ENCODE data around the gene AKAP3.

AKAP3 gene

DNA sequence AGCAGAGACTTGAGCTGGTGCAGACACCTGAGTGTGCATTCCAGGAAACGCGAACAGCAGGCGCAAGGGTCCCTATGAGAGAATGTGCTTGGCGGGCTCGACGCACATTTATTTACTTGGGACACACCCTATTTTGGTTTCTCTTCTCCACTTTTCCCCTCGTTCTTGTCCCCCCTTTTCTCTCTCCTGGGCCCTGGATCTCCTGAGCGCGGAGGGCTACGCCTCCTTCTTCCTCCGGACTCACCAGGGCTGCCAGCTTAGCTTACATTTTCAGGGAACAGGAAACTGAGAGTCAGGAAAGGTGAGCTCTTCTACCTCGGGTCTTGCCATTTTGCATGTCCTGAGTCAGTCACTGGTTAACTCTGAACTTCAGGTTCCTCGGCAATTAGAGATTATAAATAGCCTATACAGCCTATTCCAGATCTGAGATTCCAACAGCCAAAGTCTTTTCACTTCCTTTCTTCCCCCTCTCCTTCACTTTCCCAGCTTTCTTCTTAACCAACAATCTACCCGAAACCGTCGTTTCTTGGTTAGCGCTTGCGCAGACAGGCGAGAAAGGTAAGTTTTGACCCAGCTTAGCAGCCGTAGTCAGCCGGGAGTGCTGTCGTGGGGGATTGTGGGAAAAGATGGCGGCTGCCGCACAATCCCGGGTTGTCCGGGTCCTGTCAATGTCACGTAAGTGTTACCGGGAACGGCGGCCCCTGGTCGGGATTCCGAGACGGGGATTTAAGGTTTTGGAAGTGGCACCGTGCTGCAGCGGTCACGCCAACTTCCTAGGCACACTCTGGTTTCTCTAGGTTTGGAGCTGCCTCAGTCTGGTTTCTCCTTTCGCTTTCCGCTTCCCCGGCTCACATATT lies at the start of gene AKAP3, which contains the start of gene NDUFA9:
Gene AKAP3, minus strand, starts transcription at position 551 of the 857 bp plus-strand sequence. CDS start 10,855 bp downstream, outside the sequence.
Gene NDUFA9, plus strand, starts transcription at position 614 of the 857 bp plus-strand sequence. Its CDS starts 13 bp downstream, at position 627.
- FAIRE-seq: peak; percentile 77

DNA sequence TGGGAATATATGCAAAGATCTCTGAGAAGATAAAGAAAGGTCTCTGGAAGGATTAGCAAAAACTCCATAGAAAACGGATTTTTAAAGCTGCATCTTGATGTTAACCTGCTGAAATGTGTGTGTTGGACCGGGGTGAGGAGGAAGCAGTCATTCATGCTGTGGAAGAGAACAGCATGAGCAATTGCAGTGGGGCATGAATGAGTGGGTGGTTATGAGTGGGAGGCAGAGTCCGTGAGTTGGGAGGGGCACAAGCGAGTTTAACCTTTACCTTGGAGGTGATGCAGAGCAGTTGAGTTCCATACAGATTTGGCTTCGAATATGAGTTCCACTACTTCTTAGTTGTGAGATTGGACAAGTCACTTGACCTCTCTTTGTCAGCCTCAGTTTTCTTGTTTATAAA lies 41.9 kb upstream of the AKAP3 start:
- no peak for FAIRE-seq

DNA sequence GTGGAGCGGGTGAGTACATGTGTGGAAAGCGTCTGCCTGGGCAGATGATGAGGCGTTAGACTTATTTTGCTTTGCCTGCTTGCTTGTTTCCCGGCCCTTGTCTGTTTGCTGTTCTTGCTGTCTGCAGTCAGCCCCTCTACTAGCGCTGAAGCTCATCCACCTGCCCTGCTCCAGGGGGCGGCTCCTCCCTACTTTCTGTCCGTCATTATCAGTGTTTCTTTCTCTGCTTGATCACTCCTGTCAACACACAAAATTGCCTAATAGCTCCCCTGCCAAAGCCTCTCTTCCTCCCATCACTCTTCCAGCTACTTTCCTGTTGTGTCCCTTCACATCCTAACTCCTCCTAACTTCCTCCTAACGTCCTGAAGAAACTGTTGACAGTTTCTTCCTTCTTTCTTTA lies 36.5 kb upstream of the AKAP3 start:
- FAIRE-seq: no peak

DNA sequence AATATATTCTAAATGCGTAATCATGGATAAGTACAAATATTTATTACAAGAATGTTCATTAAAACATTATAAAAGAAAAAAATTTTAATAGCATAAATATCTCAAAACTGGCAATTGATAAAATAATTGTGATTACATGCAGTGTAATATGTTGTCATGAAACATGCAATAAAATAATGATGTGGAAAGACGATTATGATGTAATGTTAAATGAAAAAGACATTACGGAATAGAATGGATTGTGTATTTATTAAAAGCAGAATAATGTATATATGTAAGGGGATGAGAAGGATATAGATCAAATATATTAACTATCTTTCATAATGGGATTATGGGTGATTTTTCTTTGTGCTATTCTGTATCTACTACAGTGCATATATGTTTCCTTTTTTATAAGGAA lies 32.9 kb upstream of the AKAP3 start:
- FAIRE-seq: peak; percentile 29

DNA sequence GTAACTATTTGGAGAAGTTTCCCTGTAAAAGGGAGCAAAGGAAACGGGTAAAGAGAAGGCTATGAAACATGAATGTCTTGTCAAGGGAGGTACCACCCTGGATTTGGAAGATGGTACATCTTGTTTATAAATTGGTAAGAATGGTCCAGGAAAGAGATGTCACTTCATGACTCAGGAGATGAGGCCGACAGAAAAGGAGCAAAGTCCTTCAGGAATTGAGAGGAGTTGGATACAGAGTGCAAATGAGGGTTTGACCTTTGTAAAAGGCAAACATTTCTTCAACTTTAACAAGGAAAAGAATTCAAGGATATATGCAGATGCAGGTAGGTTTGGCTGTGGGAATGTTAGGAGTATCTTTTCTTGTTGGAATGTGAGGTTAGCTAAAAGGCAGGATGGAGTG lies 30.9 kb upstream of the AKAP3 start:
- no peak for FAIRE-seq

DNA sequence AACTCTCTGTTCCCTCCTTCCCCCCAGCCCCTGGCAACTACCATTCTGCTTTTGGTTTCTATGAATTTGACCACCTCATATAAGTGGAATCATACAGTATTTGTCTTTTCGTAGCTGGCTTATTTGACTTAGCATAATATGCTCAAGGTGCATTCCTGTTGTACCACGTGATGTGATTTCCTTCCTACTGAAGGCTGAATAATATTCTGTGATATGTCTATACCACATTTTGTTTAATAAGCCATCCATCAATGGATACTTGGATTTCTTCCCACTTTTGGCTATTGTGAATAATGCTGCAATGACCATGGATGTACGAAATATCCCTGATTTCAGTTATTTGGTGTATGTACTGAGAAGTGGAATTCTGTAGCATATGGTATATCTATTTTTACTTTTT lies 16.4 kb upstream of the AKAP3 start:
- no peak for FAIRE-seq

DNA sequence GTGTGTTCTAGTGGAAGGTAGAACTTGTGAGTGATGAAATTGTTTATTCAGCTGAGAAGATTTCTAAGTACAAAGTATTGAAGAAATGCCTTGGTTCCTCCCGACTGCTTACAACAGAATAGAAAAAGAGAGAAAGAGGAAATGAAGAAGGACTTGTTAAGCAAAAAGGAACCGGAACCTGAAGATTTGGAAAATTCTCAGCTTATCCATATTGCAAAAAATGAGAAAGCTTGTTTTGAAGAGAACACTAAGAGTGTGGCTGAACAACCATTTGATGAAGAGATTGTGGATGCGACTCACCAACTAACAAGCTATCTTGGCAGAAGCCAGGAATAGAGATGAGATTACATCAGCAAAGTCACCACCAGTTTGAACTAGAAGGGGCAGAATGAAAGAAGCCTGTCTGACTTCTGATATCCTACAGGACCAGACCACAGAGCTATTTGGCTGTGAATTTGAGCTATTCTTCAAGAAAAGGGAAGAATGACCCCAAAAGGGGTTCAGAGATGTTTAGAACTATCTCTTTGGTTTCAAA lies 15.2 kb upstream of the AKAP3 start:
- FAIRE-seq: no peak

DNA sequence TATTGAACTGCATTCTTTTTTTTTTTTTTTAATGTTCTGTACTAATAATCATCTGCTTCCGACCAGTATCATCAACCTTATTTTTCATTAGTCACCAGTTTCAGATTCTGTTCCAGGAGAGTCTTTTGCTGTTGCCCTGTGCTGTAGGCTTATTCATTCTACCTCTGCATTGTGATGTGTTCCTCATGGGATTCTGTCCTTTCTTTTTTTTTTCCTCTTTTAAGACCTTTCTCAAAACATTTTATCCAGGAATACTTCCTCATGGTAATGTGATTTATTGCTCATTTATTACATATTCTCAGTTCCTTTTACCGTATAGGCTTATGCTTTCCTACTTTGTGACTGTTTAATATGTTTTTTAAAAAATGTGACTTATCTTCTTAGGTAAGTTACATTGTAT lies 4.8 kb upstream of the AKAP3 start:
- FAIRE-seq: no peak

DNA sequence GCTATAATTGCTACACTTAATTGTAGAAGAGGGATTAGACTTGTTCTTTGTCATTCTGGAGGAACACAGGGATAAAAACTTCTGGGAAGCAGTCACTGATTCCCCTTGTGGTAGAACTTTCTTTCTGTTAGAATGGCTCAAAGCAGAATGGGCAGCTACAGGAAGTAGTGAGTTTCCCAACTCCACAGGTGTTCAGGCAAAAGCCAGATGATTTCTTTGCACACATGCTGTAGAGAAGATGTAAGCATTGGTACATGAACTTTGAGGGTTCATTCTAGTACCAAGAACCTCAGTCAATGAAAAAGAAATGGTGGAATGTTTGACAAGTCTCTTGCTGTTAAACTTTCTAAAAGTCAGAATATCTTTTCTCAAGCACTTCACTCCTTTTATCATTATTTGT lies 4.4 kb upstream of the AKAP3 start:
- FAIRE-seq: no peak

DNA sequence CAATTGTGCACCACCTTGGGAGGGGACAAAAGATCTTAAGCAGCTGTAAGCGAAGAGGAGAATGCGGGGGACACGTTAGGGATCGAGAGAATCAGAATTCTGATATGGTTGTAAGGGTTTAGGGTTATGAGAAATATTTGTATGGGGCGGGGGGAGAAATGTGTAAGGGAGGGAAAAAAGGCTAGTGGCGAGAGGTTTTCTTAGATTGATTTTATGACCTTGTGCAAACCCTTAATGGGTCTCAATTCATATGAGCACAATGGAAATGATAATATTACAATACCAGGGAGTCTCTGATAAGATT lies 459 bp upstream of the AKAP3 start:
- FAIRE-seq: no peak

DNA sequence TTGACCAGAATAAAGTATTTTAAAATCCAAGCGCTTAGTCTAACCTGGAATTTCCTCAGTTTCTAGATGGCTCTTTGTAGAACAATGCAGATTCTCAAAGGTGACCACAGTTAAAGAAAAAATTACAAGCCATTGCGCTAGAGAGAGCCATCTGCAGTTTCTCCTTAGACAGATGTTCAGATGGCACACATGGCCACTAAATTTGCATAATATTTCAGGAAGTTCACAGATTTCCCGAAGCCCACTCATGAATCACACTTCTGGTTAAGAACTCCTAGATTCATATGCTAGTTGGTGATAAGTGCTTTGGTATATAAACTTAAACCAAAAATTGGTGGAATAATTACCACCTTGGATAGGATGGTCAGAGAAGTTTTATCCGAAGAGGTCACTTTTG lies 749 bp downstream of the AKAP3 start:
- FAIRE-seq: no peak

DNA sequence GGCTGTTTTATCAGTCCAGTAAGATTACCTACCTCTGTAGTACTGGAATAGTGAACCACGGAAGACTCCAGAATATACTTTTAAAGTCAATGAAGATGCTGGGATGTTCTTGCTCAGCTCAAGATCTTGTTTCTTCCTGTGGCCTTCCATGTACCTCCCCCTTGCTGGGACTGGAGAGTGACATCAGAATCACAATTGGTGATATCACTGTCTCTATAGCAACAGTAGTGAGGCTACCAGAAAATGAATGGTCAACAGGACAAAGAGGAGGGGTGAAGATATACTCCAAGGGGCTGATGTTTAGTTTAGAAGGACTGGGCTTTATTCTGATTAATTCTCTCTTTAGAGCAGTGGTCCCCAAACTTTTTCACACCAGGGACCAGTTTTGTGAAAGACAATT lies 3.8 kb downstream of the AKAP3 start:
- FAIRE-seq: no peak

DNA sequence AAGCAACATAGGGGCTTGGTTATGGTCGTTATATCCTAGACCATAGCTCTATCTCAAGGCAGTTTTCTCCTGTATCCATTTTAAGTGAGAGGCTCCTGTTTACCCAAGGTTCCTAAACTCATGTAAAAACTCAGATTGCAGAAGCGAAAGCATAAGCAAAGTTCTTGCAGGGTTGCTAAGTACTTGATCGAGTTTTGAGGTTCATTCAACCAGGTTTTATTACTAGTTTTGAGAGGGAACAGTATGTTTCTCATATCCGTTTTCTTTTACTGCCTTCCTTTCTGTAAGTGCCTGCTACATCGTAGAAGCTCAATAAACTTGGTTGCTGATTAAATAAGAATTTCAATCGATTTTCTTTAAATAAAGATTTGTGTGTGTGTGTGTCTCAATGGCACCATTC lies 5.1 kb downstream of the AKAP3 start:
- no peak for FAIRE-seq

DNA sequence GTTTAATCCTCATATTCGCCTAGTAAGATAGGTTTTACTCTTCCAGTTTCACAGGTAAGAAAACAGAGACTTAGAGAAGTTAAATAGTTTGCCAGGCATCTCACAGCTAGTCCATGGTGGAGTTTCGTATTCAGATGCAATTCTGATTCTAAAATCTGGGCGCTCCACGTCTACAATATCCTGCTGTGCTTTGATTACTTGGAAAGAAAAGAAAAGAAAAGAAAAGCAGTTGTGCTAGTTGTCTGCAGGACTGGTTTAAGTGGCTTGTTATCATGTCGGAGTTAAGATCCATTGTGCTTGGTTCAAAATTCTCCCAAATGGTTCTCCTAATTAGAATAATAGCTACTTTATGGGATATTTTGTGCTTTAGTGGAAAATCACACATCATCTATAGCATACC lies 18.6 kb downstream of the AKAP3 start:
- no peak for FAIRE-seq

DNA sequence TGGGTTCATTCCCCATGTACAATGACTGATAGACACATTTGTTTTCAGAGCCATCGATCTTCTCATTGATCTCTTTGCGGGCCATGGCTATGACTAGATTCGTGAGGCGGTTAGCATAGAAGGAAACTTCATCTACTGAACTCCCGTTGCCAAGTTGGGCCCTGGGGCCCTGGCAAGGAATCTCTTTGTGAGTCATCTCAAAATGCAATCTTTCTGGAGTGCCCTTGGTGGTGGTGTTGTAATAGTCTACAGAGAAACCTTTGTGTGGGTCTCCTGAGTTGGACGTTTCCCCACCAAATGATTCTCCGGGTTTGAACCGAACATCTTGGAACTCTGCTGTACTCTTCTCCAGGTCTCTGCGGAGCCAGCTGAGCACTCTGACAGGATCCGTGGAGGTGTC lies 20.4 kb downstream of the AKAP3 start:
- FAIRE-seq: no peak

DNA sequence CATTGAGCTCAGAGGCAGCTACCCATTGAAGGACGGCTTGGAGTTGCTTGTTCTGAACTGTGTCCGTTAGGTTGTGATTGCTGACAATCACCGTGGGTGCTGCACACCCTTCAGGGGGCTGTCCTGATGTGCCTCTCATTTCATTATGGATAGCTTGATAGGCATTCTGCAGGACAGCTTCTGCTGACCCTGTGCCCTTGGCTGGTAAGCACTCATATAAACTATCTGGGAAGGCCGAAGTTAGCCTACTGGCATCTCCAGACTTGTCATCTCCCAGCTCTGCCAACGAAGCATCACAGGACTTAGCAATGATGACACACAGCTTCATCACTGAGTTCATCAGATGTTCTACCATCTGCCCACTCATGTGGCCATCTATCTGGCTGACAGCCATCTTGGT lies 22.3 kb downstream of the AKAP3 start:
- FAIRE-seq: no peak

DNA sequence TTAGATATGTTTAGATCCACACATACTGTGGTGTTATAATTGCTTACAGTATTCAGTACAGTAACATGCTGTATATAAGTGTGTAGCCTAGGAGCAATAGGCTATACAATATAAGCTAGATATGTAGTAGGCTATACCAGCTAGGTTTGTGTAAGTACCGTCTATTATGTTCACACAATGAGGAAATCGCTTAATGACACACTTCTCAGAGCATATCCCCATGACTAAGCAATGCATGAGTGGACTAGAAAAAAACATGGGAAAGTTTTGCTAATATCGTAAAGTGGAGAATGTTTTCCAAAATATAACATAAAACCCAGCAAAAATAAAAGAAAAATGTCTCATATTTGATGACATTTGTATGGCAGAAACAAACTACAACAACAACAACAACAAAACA lies 27.3 kb downstream of the AKAP3 start:
- no peak for FAIRE-seq

DNA sequence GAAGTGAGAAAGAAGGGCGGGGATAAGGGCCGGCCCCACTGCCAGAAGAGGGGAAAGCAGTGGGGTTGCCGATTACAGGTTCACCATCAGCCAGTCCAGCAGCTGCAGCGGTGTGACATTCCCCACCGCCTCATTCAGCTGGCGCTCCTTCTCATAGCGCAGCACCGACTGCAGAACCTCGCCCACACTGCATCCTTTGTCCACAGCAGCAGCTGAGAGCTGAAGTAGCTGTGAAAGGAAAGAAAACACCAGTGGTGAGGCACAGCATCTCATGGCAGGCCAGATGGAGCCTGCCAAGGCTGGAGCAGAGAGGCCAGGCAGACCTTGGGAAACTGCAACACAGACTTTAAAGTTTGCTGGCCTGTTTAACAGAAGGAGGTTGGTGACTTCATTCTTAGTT lies 33.2 kb downstream of the AKAP3 start:
- no peak for FAIRE-seq

DNA sequence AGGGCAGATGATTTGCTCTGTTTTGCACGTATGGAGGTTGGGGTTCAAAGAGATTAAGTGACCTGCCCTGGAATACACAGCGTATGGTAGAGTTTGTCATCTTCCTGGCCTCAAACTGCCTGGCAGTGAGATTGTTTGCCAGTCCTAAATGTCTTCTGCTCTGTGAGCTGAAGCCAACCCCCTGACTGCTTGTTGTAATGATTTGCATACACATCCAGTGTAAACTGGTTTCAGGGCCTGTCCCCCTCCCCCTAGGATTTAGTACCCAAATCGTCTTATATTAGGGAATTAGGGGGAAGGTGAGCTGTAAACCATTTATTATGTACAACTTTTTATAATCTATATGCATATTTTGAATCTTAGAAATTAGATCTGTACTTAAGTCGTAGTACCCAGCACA lies 38.4 kb downstream of the AKAP3 start:
- no peak for FAIRE-seq

DNA sequence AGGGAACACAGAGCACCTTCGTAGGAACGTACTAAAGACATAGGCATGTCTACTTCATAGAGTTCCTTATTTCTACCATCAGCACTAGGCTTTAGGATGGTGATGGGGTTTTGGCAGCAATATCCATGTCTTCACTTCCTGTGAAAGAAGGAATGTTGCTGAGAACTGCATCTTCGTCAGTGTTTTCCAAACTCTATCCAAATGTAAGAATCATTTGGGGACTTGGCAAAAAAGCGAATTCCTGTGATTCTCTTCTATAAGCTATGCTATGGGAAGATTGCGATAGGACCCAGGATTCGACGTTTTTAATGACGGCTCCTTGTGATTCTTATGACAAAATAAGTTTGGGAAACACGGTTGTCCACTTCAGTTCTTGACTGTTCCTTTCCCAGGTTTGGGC lies 39.8 kb downstream of the AKAP3 start:
- no peak for FAIRE-seq

DNA sequence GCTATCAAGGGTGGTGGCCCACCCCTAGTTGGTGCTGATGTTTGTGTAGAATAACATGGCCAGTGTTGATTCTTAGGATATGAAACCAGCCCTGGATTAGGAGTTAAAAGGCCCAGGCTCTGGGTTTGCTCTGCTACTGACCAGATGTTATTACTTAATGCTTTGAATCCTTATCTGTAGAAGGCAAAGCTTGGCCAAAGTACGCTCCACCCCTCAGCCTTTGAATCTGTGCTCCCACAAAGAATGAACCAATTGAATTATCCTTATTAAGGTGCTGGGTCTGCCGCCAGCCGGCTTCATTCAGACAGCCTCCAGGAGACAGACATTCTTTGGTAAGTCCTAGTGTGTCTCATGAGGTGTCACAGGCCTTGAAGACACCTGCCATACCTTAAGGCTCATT lies 41.8 kb downstream of the AKAP3 start:
- no peak for FAIRE-seq

DNA sequence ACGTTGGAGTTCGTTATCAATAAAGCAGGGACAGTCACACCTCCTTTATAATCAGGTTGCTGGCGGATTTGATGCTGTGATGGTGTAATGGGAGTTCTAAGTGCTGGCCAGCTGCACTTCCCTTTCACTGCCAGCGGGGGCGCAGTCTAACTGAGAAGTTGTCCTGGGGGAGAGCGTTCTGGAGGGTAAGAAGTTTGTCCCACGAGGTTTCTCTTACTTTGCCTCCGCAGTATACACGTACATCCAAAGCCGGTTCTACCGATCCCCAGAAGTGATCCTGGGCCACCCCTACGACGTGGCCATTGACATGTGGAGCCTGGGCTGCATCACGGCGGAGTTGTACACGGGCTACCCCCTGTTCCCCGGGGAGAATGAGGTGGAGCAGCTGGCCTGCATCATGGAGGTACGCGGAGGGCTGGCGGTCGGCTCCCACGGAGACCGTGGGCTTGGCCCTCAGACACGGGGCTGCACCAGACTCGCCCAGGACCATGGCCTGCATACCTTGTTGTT lies 44.1 kb downstream of the AKAP3 start:
- peak; percentile 46 for FAIRE-seq

DNA sequence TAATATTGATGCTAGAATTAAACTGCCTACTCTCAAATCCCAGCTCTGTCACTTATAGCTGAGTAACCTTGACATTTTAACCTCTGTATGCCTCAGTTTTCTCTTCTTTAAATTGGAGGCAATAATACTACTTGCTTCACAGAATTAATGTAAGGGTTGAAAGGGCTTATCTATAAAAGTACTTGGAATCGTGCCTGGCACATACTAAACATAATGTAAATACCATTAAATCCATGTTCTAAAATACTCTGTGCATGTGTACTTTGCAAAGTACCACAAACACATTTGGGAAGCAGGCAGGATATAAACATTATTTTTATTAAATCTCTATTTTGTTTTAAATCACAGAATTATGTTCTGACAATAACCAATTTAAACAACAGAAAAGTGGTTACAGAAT lies 44.9 kb downstream of the AKAP3 start:
- FAIRE-seq: no peak

DNA sequence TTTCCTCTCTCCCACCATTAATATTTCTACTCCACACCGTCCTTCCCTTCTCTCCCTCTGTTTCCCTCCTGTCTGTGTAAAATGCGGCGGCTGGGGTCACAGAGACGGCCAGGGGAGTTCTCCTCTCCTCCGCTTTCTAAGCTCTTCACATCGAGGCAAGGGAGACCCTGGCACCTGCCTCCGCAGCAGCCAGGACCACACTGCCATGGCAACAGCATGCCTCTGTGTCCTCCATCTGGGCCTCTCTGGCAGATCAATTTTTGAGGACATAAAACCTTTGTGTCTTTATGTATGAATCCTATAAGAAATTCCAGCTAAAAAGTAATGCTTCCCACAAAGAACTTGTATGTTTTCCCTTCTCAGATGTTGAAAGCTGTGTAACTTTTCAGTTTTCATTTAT lies 45.4 kb downstream of the AKAP3 start:
- no peak for FAIRE-seq

DNA sequence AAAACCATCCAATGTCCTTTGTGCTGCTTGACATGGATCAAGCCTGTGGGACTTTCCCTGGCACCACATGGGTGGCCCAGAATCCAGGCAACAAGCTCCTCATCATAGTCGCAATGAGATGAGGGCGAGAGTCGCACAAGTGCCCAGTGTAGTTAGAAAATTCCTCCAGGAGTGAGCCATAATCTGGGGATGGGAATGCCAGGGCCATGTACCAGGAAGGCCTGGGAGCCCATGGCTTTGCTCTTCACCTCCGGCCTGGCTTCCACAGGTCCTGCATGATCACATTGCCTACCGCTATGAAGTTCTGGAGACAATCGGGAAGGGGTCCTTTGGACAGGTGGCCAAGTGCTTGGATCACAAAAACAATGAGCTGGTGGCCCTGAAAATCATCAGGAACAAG lies 53.0 kb downstream of the AKAP3 start:
- FAIRE-seq: no peak

Measured in endometrium (tissue), 2 donors.